HEK293 (cell line): ENCODE results near the gene RNF39.
A peak's percentile ranks its signal among the peaks of the same experiment; 100 is the strongest.

ENCODE experiments used
- GLI2 ChIP-seq: fragments of 450-650 bp; formaldehyde crosslinking; IDR thresholded peaks from 2 replicates; pipeline ENCODE4; 2017; ENCODE audit warnings: missing biosample characterization, missing genetic modification characterization, low read depth, borderline replicate concordance
- HOXD13 ChIP-seq: sonication (generic); formaldehyde crosslinking; IDR thresholded peaks from 2 replicates; pipeline ENCODE4 v1.8.0; 2022; ENCODE audit warnings: missing genetic modification reagents, borderline replicate concordance
- INSM2 ChIP-seq: fragments of 450-650 bp; formaldehyde crosslinking; IDR thresholded peaks from 2 replicates; pipeline ENCODE4 v1.5.1; 2016; ENCODE audit warnings: missing biosample characterization, missing genetic modification characterization
- MZF1 ChIP-seq: fragments of 450-650 bp; formaldehyde crosslinking; IDR thresholded peaks from 2 replicates; pipeline ENCODE4 v1.5.1; 2017; ENCODE audit warnings: missing biosample characterization, missing genetic modification characterization, borderline replicate concordance
- PRDM1 ChIP-seq: fragments of 450-650 bp; formaldehyde crosslinking; IDR thresholded peaks from 2 replicates; pipeline ENCODE4; 2016; ENCODE audit warnings: missing biosample characterization, missing genetic modification characterization
- SETDB1 ChIP-seq: IDR thresholded peaks from one replicate; pipeline ENCODE4 v1.6.1; 2017; ENCODE audit warnings: mild to moderate bottlenecking, low read length, moderate library complexity, mixed read lengths; ENCODE audit not compliant: insufficient read length
- TSHZ1 ChIP-seq: fragments of 450-650 bp; formaldehyde crosslinking; IDR thresholded peaks from 2 replicates; pipeline ENCODE4 v1.5.1; 2016; ENCODE audit warnings: missing biosample characterization, missing genetic modification characterization, borderline replicate concordance
- ZBTB26 ChIP-seq: fragments of 450-650 bp; formaldehyde crosslinking; optimal IDR thresholded peaks from 2 replicates; pipeline ENCODE3; 2016; ENCODE audit warnings: missing biosample characterization, mild to moderate bottlenecking, missing genetic modification characterization
- ZBTB44 ChIP-seq: fragments of 450-650 bp; IDR thresholded peaks from 2 replicates; pipeline ENCODE4 v1.5.1; 2018; ENCODE audit warnings: missing biosample characterization, mild to moderate bottlenecking, missing genetic modification characterization
- ZNF148 ChIP-seq: fragments of 450-650 bp; formaldehyde crosslinking; IDR thresholded peaks from 2 replicates; pipeline ENCODE4 v1.5.0; 2017; ENCODE audit warnings: missing biosample characterization, missing genetic modification characterization, borderline replicate concordance
- ZNF335 ChIP-seq: fragments of 450-650 bp; formaldehyde crosslinking; conservative IDR thresholded peaks from 2 replicates; pipeline ENCODE4 v1.5.1; 2016; ENCODE audit warnings: missing biosample characterization, missing genetic modification characterization
- ZNF341 ChIP-seq: fragments of 450-650 bp; formaldehyde crosslinking; IDR thresholded peaks from 2 replicates; pipeline ENCODE4; 2016; ENCODE audit warnings: low read depth, missing biosample characterization, missing genetic modification characterization
- ZNF398 ChIP-seq: fragments of 450-650 bp; formaldehyde crosslinking; IDR thresholded peaks from 2 replicates; pipeline ENCODE4 v1.5.1; 2017; ENCODE audit warnings: missing biosample characterization, missing genetic modification characterization
- ZNF501 ChIP-seq: fragments of 450-650 bp; formaldehyde crosslinking; IDR thresholded peaks from 2 replicates; pipeline ENCODE4 v1.5.1; 2016; ENCODE audit warnings: missing biosample characterization, missing genetic modification characterization
- ZNF549 ChIP-seq: fragments of 450-650 bp; IDR thresholded peaks from 2 replicates; pipeline ENCODE4 v1.5.1; 2018; ENCODE audit warnings: missing biosample characterization, missing genetic modification characterization, mild to moderate bottlenecking, inconsistent platforms, moderate library complexity
- ZNF596 ChIP-seq: fragments of 450-650 bp; IDR thresholded peaks from 2 replicates; pipeline ENCODE4 v1.5.0; 2018; ENCODE audit warnings: missing biosample characterization, mild to moderate bottlenecking, missing genetic modification characterization, moderate library complexity
- ZNF658 ChIP-seq: fragments of 450-650 bp; formaldehyde crosslinking; IDR thresholded peaks from 2 replicates; pipeline ENCODE4; 2016; ENCODE audit warnings: missing biosample characterization, missing genetic modification characterization
- ZNF692 ChIP-seq: fragments of 450-650 bp; formaldehyde crosslinking; IDR thresholded peaks from 2 replicates; pipeline ENCODE4 v1.5.1; 2016; ENCODE audit warnings: missing biosample characterization, missing genetic modification characterization
- ZNF707 ChIP-seq: fragments of 450-650 bp; formaldehyde crosslinking; IDR thresholded peaks from 2 replicates; pipeline ENCODE4 v1.5.1; 2016; ENCODE audit warnings: missing biosample characterization, missing genetic modification characterization
- ZNF785 ChIP-seq: fragments of 450-650 bp; formaldehyde crosslinking; IDR thresholded peaks from 2 replicates; pipeline ENCODE4 v1.5.1; 2016; ENCODE audit warnings: missing biosample characterization, missing genetic modification characterization
- ZNF792 ChIP-seq: fragments of 450-650 bp; formaldehyde crosslinking; IDR thresholded peaks from 2 replicates; pipeline ENCODE4 v1.5.1; 2016; ENCODE audit warnings: missing biosample characterization, missing genetic modification characterization
- ZSCAN30 ChIP-seq: fragments of 450-650 bp; IDR thresholded peaks from 2 replicates; pipeline ENCODE4 v1.5.1; 2018; ENCODE audit warnings: missing biosample characterization, mild to moderate bottlenecking, missing genetic modification characterization, moderate library complexity

RNF39 gene

GRCh38 chr6:30066577-30067459, 8.8 kb downstream of the RNF39 start, which contains the start of gene PPP1R11 (continued):
- TF ChIP-seq TSHZ1 (tag by site-specific recombination) (no peak), ZNF596 (no peak), ZNF335 (peak; percentile 68), ZNF549 (no peak), PRDM1 (tag by site-specific recombination) (peak; percentile 81), ZBTB44 (tag by site-specific recombination) (no peak), ZBTB26 (tag by site-specific recombination) (peak; percentile 45), ZNF707 (no peak), HOXD13 (CRISPR knock-in tag) (no peak), ZNF692 (tag by site-specific recombination) (peak; percentile 58; the same call in 1 of the 2 replicates), GLI2 (tag by site-specific recombination) (no peak), ZNF148 (no peak), ZNF501 (tag by site-specific recombination) (peak; percentile 65; the same call in 1 of the 2 replicates), ZSCAN30 (tag by site-specific recombination) (peak; percentile 79), MZF1 (tag by site-specific recombination) (peak; percentile 75; the same call in 1 of the 2 replicates), INSM2 (tag by site-specific recombination) (peak; percentile 70; the same call in 1 of the 2 replicates), ZNF658 (no peak), ZNF792 (tag by site-specific recombination) (no peak), ZNF398 (tag by site-specific recombination) (peak; percentile 52), ZNF341 (peak; percentile 92; the same call in 1 of the 2 replicates), SETDB1 (no peak), ZNF785 (no peak)
